ENCODE results near the gene ACVRL1. TPM values are rescaled to one million over a fixed set of nuclear protein-coding genes. Genes with fewer than 3 reads are reported as not detected.

ACVRL1 gene
- total RNA-seq, 1 donor from 2014 or later: not detected

DNA sequence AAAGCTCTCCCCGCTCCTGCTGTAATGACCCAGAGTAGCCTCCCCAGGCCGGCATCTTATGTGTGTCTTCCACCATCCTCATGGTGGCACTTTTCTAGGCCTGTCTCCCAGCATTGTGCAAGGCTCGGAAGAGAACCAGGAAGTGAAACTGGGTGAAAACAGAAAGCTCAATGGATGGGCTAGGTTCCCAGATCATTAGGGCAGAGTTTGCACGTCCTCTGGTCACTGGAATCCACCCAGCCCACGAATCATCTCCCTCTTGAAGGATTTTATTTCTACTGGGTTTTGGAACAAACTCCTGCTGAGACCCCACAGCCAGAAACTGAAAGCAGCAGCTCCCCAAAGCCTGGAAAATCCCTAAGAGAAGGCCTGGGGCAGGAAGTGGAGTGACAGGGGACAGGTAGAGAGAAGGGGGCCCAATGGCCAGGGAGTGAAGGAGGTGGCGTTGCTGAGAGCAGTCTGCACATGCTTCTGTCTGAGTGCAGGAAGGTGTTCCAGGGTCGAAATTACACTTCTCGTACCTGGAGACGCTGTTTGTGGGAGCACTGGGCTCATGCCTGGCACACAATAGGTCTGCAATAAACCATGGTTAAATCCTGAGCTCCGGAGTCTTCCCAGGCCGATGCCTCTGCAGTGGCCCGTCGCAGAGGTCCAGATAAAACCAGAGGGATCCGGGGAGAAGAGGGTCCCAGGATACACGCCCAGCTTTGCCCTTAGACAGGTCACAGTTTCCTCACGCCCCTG is 15.6 kb downstream of the ACVRL1 start:
- H3K27me3 Mint-ChIP-seq: no peaks in the 10 kb centered on the region
- H3K36me3 Mint-ChIP-seq (ENCODE audit: low read depth): no peaks in the 10 kb centered on the region
- peaks cover 8% of the 10 kb centered on the region for H3K4me1 Mint-ChIP-seq
- intact Hi-C loops (cut with micrococcal nuclease): no loop called here
- H3K4me3 Mint-ChIP-seq: no peak overlapping the region
- no peaks in the 10 kb centered on the region for H3K9me3 Mint-ChIP-seq
- H3K27ac Mint-ChIP-seq: no peak overlapping the region
- no peak for DNase-seq

- H3K27me3 Mint-ChIP-seq: no peaks in the 10 kb centered on the region
- intact Hi-C loops (cut with micrococcal nuclease): no loop called here
- no peaks in the 10 kb centered on the region for H3K9me3 Mint-ChIP-seq
- no peaks in the 10 kb centered on the region for H3K36me3 Mint-ChIP-seq (ENCODE audit: low read depth)
- no peak overlapping the region for H3K27ac Mint-ChIP-seq
- peaks cover 8% of the 10 kb centered on the region for H3K4me1 Mint-ChIP-seq
- peak overlapping the region; percentile 52 for H3K4me3 Mint-ChIP-seq
- DNase-seq: peak; percentile 87
These were observed 16.4 kb downstream of the ACVRL1 start for GRCh38 chr12:51923506-51924365.

GRCh38 chr12:51924551-51925319 is 17.4 kb downstream of the ACVRL1 start:
- Mint-ChIP-seq H3K27me3 (no peaks in the 10 kb centered on the region), H3K27ac (no peak overlapping the region), H3K4me1 (peaks cover 8% of the 10 kb centered on the region), H3K36me3 (ENCODE audit: low read depth) (no peaks in the 10 kb centered on the region), H3K4me3 (no peak overlapping the region), H3K9me3 (no peaks in the 10 kb centered on the region)
- DNase-seq: no peak
- intact Hi-C loops (cut with micrococcal nuclease): no loop called here

- H3K36me3 Mint-ChIP-seq (ENCODE audit: low read depth): no peaks in the 10 kb centered on the region
- H3K4me1 Mint-ChIP-seq: peaks cover 8% of the 10 kb centered on the region
- DNase-seq: no peak
- no peak overlapping the region for H3K4me3 Mint-ChIP-seq
- H3K9me3 Mint-ChIP-seq: no peaks in the 10 kb centered on the region
- H3K27ac Mint-ChIP-seq: no peak overlapping the region
- intact Hi-C loops (cut with micrococcal nuclease): loop anchor here (1.0 kb wide), 1 partner anchor 55 kb away; no protein-coding TSS in a partner anchor
- H3K27me3 Mint-ChIP-seq: peaks cover 2% of the 10 kb centered on the region
These were observed 18.2 kb downstream of the ACVRL1 start for GRCh38 chr12:51925346-51926063.

GRCh38 chr12:51926064-51926632 is 18.8 kb downstream of the ACVRL1 start:
- peaks cover 8% of the 10 kb centered on the region for H3K4me1 Mint-ChIP-seq
- DNase-seq: no peak
- no peak overlapping the region for H3K4me3 Mint-ChIP-seq
- H3K36me3 Mint-ChIP-seq (ENCODE audit: low read depth): no peaks in the 10 kb centered on the region
- H3K27me3 Mint-ChIP-seq: peaks cover 4% of the 10 kb centered on the region
- no peak overlapping the region for H3K27ac Mint-ChIP-seq
- H3K9me3 Mint-ChIP-seq: no peaks in the 10 kb centered on the region
- intact Hi-C loops (cut with micrococcal nuclease): loop anchor here (1.0 kb wide), 1 partner anchor 54 kb away; no protein-coding TSS in a partner anchor

- DNase-seq: peak; percentile 83
- Mint-ChIP-seq H3K9me3 (no peaks in the 10 kb centered on the region), H3K4me1 (peaks cover 8% of the 10 kb centered on the region), H3K36me3 (ENCODE audit: low read depth) (no peaks in the 10 kb centered on the region), H3K27ac (no peak overlapping the region), H3K4me3 (no peak overlapping the region), H3K27me3 (peaks cover 4% of the 10 kb centered on the region)
- intact Hi-C loops (cut with micrococcal nuclease): loop anchor here (1.0 kb wide), 1 partner anchor 54 kb away; no protein-coding TSS in a partner anchor
These were observed 19.4 kb downstream of the ACVRL1 start for GRCh38 chr12:51926718-51927117.

- no peaks in the 10 kb centered on the region for H3K9me3 Mint-ChIP-seq
- H3K4me1 Mint-ChIP-seq: no peaks in the 10 kb centered on the region
- H3K36me3 Mint-ChIP-seq (ENCODE audit: low read depth): no peaks in the 10 kb centered on the region
- no peak for DNase-seq
- H3K4me3 Mint-ChIP-seq: no peak overlapping the region
- no peak overlapping the region for H3K27ac Mint-ChIP-seq
- peaks cover 20% of the 10 kb centered on the region for H3K27me3 Mint-ChIP-seq
- intact Hi-C loops (cut with micrococcal nuclease): no loop called here
These were observed 25.1 kb downstream of the ACVRL1 start for GRCh38 chr12:51932218-51933076.

- DNase-seq: no peak
- peaks cover 22% of the 10 kb centered on the region for H3K27me3 Mint-ChIP-seq
- H3K9me3 Mint-ChIP-seq: no peaks in the 10 kb centered on the region
- H3K4me3 Mint-ChIP-seq: no peak overlapping the region
- intact Hi-C loops (cut with micrococcal nuclease): no loop called here
- no peaks in the 10 kb centered on the region for H3K4me1 Mint-ChIP-seq
- H3K36me3 Mint-ChIP-seq (ENCODE audit: low read depth): no peaks in the 10 kb centered on the region
- H3K27ac Mint-ChIP-seq: no peak overlapping the region
These were observed 26.8 kb downstream of the ACVRL1 start for GRCh38 chr12:51934080-51934479.

DNA sequence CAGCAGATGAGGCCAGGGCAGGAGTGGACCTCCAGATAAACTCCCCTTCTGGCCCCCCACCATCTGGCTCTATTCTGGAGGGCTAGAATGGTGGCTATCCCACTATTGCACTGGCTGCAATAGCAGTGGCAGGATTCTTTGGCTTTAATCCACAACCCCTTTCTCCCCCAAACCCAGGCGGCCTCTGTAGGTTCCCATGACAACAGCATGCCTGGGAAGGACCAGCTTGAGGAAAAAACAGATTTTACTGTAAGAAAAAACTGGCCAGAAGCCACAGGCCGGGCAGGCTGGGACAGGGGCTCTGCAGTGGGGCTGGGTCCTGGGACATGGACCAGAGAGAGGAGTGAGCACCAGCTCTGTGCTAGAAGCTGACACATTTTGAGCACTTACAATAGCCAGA is 30.6 kb downstream of the ACVRL1 start:
- Mint-ChIP-seq H3K36me3 (ENCODE audit: low read depth) (no peaks in the 10 kb centered on the region), H3K27ac (no peak overlapping the region), H3K27me3 (peaks cover 23% of the 10 kb centered on the region), H3K4me1 (no peaks in the 10 kb centered on the region), H3K9me3 (no peaks in the 10 kb centered on the region), H3K4me3 (no peak overlapping the region)
- intact Hi-C loops (cut with micrococcal nuclease): no loop called here
- no peak for DNase-seq

DNA sequence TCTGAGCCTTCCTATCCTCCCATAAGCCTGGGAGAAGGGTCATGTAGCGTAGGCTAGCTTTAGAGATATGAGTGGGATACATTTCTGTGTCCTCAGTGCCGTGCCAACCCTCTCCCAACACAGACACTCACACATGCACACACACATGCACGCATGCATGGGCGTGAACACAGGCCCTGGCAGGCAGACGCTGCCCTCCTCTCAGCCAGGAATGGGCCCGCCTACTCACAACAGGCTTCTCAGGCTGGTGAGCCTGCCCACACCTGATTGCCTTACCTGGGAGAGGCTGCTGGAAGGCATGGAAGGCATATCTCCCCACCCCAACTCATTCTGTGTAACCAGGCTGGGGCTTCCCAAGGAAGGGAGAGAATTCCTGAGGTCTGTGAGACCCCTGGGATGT is 31.4 kb downstream of the ACVRL1 start:
- Mint-ChIP-seq H3K4me3 (no peak overlapping the region), H3K27ac (no peak overlapping the region), H3K4me1 (no peaks in the 10 kb centered on the region), H3K9me3 (no peaks in the 10 kb centered on the region), H3K36me3 (ENCODE audit: low read depth) (no peaks in the 10 kb centered on the region), H3K27me3 (peaks cover 24% of the 10 kb centered on the region)
- intact Hi-C loops (cut with micrococcal nuclease): no loop called here
- DNase-seq: no peak

DNA sequence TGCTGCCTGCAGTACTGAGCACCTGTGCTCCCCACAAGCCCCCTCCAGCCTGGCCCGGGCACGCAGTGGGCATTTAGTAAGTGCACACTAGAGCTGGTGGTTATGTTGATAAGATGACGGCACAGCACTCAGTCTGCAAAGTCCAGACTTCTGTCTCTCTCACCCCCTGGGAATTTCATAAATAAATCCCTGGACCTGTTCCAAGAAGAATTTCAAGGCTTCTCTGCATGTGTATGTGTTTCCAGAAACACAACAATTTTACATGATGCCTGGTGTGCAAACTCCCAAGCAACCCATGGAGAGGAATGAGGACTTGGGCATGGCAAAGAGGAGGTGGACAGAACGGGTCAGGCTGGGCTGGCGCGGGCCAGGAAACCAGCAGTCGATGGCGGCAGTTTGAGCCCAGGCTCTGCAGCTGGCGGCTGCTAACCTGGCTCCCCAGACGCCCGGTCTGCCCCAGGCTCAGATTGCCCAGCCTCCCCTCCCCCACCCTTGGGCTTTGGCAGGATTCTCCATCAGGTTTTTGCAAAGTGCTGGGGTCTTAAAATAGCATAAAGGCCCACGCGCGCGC is 33.8 kb downstream of the ACVRL1 start:
- Mint-ChIP-seq H3K9me3 (peaks cover 7% of the 10 kb centered on the region), H3K27me3 (peaks cover 21% of the 10 kb centered on the region), H3K4me3 (no peak overlapping the region), H3K27ac (no peak overlapping the region), H3K36me3 (ENCODE audit: low read depth) (no peaks in the 10 kb centered on the region), H3K4me1 (no peaks in the 10 kb centered on the region)
- intact Hi-C loops (cut with micrococcal nuclease): no loop called here
- no peak for DNase-seq

DNA sequence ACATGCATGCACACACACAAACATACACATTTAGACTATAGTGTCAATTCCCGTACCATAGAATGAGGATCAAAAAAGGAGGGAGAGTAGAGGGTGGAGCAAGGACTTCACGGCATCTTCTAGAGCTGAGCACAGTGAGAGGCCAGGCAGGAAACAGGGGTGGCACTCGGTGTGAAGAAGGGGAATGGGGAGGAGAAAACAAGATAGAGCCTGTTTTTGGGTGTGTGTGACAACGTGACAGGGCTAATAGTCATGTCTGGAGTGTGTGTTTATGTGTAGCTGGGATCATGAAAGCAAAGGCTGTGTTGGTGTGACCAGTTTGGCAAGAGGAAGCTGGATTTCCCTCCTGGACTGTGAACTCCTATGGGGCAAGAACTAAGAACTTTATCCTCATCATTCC is 34.3 kb downstream of the ACVRL1 start:
- intact Hi-C loops (cut with micrococcal nuclease): no loop called here
- H3K9me3 Mint-ChIP-seq: peaks cover 7% of the 10 kb centered on the region
- H3K36me3 Mint-ChIP-seq (ENCODE audit: low read depth): no peaks in the 10 kb centered on the region
- no peak for DNase-seq
- H3K4me3 Mint-ChIP-seq: no peak overlapping the region
- no peak overlapping the region for H3K27ac Mint-ChIP-seq
- H3K4me1 Mint-ChIP-seq: no peaks in the 10 kb centered on the region
- peaks cover 24% of the 10 kb centered on the region for H3K27me3 Mint-ChIP-seq

Data from activated CD4-positive, alpha-beta T cell treated with anti-CD3 and anti-CD28 coated beads, Interleukin-2, amount 10 ng/mL, durations not matched to agents 24 days and 14 days (primary cell).